ENCODE results near the gene AGAP1. TPM values are rescaled to one million over a fixed set of nuclear protein-coding genes. Genes with fewer than 3 reads are reported as not detected.

AGAP1 gene
- total RNA-seq, 1 donor from 2014 or later: 21.1 TPM

GRCh38 chr2:235611349-235611748 is 117.5 kb downstream of the AGAP1 start:
- Histone ChIP-seq H3K9me3 (no peaks in the 10 kb centered on the region), H3K4me1 (peaks cover 23% of the 10 kb centered on the region), H3K36me3 (no peaks in the 10 kb centered on the region), H3K27ac (no peak overlapping the region), H3K27me3 (no peaks in the 10 kb centered on the region), H3K4me3 (no peak overlapping the region)
- intact Hi-C loops (cut with DNase I): no loop called here
- DNase-seq (ENCODE audit: extremely low spot score in 2 of 2): no peak
- TF ChIP-seq POLR2AphosphoS5 (IDR thresholded peaks at IDR 0.05; ENCODE audit: insufficient read depth in 1 of 2, low read depth in 1 of 2) (no peak), POLR2A (IDR thresholded peaks at IDR 0.05) (no peak), CTCF (IDR thresholded peaks at IDR 0.05) (no peak)

- DNase-seq (ENCODE audit: extremely low spot score in 2 of 2): no peak
- intact Hi-C loops (cut with DNase I): no loop called here
- no peak overlapping the region for H3K27ac ChIP-seq
- H3K9me3 ChIP-seq: no peaks in the 10 kb centered on the region
- TF ChIP-seq POLR2A (IDR thresholded peaks at IDR 0.05): no peak
- TF ChIP-seq CTCF (IDR thresholded peaks at IDR 0.05): no peak
- TF ChIP-seq POLR2AphosphoS5 (IDR thresholded peaks at IDR 0.05; ENCODE audit: insufficient read depth in 1 of 2, low read depth in 1 of 2): no peak
- no peaks in the 10 kb centered on the region for H3K36me3 ChIP-seq
- no peaks in the 10 kb centered on the region for H3K27me3 ChIP-seq
- peaks cover 19% of the 10 kb centered on the region for H3K4me1 ChIP-seq
- no peak overlapping the region for H3K4me3 ChIP-seq
Measured at GRCh38 chr2:235611756-235612155, 117.9 kb downstream of the AGAP1 start.

- Histone ChIP-seq H3K4me3 (no peak overlapping the region), H3K27me3 (no peaks in the 10 kb centered on the region), H3K27ac (no peak overlapping the region), H3K9me3 (no peaks in the 10 kb centered on the region), H3K4me1 (peaks cover 23% of the 10 kb centered on the region), H3K36me3 (no peaks in the 10 kb centered on the region)
- DNase-seq (ENCODE audit: extremely low spot score in 2 of 2): no peak
- TF ChIP-seq POLR2AphosphoS5 (IDR thresholded peaks at IDR 0.05; ENCODE audit: insufficient read depth in 1 of 2, low read depth in 1 of 2) (no peak), POLR2A (IDR thresholded peaks at IDR 0.05) (no peak), CTCF (IDR thresholded peaks at IDR 0.05) (no peak)
- intact Hi-C loops (cut with DNase I): no loop called here
Measured at GRCh38 chr2:235612181-235612950, 118.5 kb downstream of the AGAP1 start.

- H3K27ac ChIP-seq: no peak overlapping the region
- no peak for DNase-seq (ENCODE audit: extremely low spot score in 2 of 2)
- no peaks in the 10 kb centered on the region for H3K27me3 ChIP-seq
- no peak for TF ChIP-seq POLR2AphosphoS5 (IDR thresholded peaks at IDR 0.05; ENCODE audit: insufficient read depth in 1 of 2, low read depth in 1 of 2)
- TF ChIP-seq POLR2A (IDR thresholded peaks at IDR 0.05): no peak
- TF ChIP-seq CTCF (IDR thresholded peaks at IDR 0.05): no peak
- H3K4me3 ChIP-seq: no peak overlapping the region
- no peaks in the 10 kb centered on the region for H3K9me3 ChIP-seq
- H3K36me3 ChIP-seq: no peaks in the 10 kb centered on the region
- intact Hi-C loops (cut with DNase I): no loop called here
- H3K4me1 ChIP-seq: peaks cover 20% of the 10 kb centered on the region
Measured at GRCh38 chr2:235613649-235614048, 119.8 kb downstream of the AGAP1 start.

- peak overlapping the region; percentile 53 for H3K27ac ChIP-seq
- no peak overlapping the region for H3K4me3 ChIP-seq
- peaks cover 20% of the 10 kb centered on the region for H3K4me1 ChIP-seq
- no peak for DNase-seq (ENCODE audit: extremely low spot score in 2 of 2)
- intact Hi-C loops (cut with DNase I): no loop called here
- H3K36me3 ChIP-seq: no peaks in the 10 kb centered on the region
- no peaks in the 10 kb centered on the region for H3K9me3 ChIP-seq
- TF ChIP-seq POLR2AphosphoS5 (IDR thresholded peaks at IDR 0.05; ENCODE audit: insufficient read depth in 1 of 2, low read depth in 1 of 2) (no peak), POLR2A (IDR thresholded peaks at IDR 0.05) (no peak), CTCF (IDR thresholded peaks at IDR 0.05) (no peak)
- no peaks in the 10 kb centered on the region for H3K27me3 ChIP-seq
Measured at GRCh38 chr2:235614176-235614860, 120.5 kb downstream of the AGAP1 start.

Measured in vagina (tissue), 2 donors.